Measurements from ENCODE around the gene RLN1.
"Not testable (repeated sequence)": the region's sequence is repeated elsewhere in the genome, so short reads cannot be mapped to it uniquely, and the experiment has no call there.

Gene RLN1

GRCh38 chr9:5338992-5339981 is at the start of gene RLN1:
Gene RLN1, minus strand, starts transcription at chr9:5339876. Its CDS starts 130 bp downstream, at chr9:5339746.
- DNase-seq (ENCODE audit: low spot score) = not testable (repeated sequence)

DNA sequence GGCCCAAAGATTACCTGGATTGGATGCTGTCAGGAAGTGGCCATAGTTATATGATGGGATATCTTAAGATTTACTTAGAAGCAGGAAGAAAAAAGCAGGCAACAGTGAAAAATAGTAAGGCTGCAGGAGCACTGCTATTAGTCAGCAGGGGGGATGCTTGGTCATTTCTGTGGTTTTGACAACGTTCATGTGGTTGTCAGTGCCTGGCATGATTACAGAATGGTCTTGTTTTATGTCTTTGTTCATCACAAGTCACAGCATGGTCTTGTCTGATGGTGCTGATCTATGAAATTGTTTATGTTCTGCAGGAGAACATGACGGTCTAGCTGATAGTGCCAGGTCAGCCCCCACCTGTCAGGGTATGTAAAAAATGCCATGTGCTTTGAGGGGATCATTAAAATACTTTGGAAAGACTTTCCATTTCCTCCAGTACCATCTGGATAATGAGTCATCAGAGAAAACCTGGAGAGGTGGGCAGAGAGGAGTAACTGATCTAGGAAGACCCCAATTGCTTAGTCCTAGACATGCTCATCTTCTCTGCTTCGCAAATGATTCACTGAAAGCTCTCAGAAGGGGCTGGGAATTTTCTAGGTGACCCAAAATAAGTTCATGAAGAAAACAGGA is 49.5 kb upstream of the RLN1 start:
- no peak for DNase-seq (ENCODE audit: low spot score)

GRCh38 chr9:5388026-5388819 is 48.5 kb upstream of the RLN1 start:
- DNase-seq (ENCODE audit: low spot score) = no peak

DNA sequence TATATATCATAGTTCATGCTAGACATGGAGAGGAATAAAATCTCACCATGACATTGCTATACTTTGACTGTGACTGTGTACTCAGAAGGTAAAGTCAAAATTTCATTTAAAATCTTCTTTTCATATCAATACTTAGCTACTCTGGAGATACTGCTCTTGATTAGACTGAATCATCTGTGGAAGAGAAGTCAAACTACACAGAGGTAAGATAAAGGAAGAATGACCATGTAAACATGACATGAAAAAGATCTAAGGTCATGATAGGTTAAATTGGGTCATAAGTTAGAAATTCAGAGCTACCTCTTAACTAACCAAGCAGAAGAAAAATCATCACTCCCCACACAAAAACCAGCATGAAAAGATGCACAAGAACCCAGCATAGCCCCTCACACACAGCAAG is 44.8 kb upstream of the RLN1 start:
- DNase-seq (ENCODE audit: low spot score) = no peak

DNA sequence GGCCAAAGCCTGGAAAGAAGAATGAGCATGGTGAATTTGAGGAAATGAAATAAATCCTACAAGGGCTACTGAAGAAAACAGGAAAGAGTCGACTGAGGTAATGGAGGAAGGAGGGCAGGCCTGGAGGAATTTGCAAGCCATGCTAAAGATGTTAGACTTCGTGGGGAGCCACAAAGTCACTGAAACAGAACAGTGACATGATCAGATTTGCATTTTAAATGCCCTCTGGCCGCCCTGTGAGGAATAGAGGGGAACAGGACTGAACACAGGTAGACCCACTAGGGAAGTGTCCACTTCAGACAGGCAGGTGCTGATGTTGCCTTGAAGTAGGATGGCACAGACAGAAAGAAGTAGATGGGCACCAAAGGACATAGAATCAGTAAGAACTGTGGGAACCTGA is 42.8 kb upstream of the RLN1 start:
- DNase-seq (ENCODE audit: low spot score) = no peak

DNA sequence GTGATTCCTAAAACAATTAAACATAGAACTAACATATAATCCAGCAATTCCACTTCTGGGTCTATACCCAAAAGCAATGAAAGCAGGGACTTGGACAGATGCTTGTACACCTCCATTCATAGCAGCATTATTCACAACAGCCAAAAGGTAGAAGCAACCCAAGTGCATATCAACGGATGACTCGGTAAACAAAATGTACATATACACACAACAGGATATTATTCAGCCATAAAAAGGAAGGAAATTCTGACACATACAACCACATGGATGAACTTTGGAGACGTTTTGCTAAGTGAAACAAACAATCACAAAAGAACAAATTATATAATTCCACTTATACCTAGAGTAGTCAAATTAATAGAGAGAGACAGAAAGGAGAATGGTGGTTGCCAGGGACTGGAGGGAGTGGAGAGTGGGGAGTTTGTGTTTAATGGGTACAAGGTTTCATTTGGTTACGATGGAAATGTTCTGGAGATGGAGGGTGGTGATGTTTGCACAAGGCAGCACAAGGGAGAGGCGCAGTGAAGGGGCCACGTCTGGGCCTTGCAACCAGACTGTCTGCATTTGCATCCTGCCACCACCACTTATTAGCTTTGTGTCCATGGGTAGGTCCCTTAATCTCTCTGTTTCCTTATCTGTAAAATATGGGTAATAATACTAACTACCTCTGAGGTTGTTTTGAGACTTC is 36.3 kb upstream of the RLN1 start:
- DNase-seq (ENCODE audit: low spot score) = no peak

- DNase-seq (ENCODE audit: low spot score) = no peak
Measured at GRCh38 chr9:5375091-5375490, 35.4 kb upstream of the RLN1 start.

GRCh38 chr9:5364294-5365024 is 24.8 kb upstream of the RLN1 start:
- DNase-seq (ENCODE audit: low spot score) = no peak

DNA sequence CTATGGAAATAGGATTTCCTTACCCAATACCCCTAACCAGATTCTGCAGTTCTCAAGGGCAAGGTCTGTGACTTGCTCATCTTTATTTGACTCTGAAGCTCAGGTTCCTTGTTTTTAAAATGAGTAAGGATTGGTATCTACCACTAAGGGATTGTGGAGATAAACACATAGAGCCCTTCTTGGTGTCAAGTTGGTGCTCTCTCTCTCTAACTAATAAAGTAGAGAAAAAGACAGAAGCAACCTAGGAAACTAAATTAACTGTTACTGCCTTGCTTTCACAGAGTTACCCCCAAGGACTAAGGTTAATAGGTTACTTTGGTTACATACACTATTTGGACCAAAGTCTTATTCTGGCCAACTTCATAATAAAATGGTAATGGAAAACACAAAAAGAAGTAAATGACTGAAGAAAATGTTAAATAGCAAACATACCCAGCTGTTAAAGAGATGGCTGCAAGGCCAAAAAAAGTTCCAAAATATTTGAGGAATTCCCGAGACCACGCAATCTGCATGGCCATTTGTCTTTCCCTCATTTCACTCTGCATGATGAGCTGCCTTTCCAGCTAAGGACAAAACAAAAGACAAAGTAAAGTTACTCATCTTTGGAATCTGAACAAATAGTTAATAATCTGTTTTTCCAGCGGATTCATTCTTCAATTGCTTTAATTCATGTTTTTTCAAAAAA is 21.8 kb upstream of the RLN1 start:
- no peak for DNase-seq (ENCODE audit: low spot score)

DNA sequence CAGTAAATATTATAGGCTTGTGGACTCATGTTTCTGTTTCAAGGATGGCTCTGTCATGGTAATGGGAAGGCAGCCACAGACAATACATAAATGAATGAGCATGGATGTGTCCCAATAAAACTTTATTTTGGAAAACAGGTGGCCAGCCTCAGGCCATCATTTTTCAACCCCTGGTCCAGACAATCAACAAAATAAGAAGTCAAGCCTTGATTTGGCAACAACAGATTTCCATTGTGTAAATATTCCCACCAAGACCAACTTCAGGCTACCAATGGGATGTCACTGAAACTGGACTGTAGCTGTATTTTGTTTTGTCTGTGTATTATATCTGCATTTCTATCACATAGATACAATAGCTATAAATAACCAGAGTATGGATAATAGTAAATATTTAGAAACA is 20.7 kb upstream of the RLN1 start:
- DNase-seq (ENCODE audit: low spot score) = no peak

GRCh38 chr9:5357431-5358105 is 17.9 kb upstream of the RLN1 start:
- no peak for DNase-seq (ENCODE audit: low spot score)

DNA sequence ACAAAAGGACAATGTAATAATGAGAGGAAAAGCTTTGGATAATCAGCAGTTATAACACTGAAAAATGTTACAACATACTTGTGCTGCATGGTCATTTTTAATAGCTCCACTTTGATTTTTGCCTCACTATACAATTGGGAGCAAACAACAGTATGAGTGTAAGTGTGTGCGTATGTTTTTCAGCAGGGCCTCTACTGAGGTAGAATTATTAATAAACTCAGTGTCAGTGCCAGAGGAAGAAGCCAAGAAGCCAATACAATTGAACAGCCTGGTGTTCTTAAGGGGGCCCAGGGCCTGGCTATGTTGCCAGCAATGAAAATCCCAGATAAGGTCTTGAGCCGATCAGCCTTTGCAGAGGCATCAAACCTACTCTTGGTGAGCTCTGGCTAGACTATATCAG is 16.1 kb upstream of the RLN1 start:
- DNase-seq (ENCODE audit: low spot score) = no peak

DNA sequence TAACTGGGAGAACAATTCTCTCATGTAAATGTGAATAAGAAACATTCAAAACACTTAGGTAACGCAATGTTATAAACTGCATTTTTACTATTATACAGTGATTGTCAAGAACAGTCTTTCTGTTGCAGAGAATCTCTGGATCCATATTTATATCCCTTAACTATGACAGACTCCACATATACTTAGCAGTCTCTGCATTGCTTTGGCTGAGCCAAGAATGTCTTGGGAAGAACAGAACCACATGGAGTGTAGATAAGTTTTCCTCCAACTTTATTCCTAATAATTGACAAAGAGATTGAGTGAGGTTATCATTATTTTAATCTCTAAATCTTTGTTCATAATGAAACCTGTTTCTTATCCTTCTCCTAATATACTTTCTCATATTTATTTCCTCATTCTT is 15.6 kb upstream of the RLN1 start:
- no peak for DNase-seq (ENCODE audit: low spot score)

GRCh38 chr9:5354184-5354583 is 14.5 kb upstream of the RLN1 start:
- DNase-seq (ENCODE audit: low spot score) = no peak

DNA sequence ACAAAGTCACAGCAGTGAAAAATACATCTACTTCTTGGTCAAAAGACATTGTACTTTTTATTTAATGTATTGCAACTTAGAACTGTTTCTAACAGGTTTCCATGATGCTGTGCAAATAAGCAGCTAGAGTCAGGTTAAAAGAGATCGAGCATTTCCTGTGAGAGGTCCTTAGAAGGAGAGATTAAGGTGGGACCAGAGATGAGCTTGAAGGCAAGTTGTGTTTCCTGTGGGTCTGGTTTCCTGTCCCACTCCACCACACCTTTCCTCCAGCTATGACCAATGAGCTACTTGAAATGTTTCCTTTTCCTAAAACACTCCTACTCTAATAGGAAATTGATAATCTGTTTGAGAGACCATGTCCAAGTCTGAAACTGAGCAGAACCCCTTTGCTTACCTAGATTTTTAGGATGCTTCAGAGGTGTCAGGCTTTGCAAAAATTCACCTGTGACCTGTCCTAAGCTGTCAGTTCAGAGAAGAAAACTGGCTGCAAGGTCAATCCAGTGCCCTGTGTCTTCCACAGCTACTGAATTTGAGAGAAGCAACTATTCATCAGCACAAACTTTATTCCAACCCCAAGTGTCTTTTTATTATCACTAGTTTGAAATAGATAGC is 13.1 kb upstream of the RLN1 start:
- DNase-seq (ENCODE audit: low spot score) = no peak

DNA sequence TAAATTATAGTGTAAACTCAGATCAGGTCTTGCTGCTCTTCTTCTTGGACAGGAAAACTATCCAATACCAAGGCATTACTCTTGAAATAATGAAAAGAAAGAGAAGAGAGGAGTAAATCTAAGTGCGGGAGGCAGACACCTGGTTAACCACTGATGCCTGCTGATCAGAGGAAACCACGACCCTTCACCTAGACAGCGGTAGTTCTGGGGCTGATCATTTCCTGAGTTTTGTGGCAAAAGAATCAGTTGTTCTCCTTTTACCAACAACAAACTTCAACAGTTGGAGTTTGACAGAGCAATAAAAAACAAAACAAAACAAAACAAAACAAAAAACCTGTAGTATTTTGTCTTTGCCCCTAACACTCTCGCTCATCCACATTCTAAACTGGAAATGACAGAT is 3.0 kb downstream of the RLN1 start:
- DNase-seq (ENCODE audit: low spot score) = no peak

DNA sequence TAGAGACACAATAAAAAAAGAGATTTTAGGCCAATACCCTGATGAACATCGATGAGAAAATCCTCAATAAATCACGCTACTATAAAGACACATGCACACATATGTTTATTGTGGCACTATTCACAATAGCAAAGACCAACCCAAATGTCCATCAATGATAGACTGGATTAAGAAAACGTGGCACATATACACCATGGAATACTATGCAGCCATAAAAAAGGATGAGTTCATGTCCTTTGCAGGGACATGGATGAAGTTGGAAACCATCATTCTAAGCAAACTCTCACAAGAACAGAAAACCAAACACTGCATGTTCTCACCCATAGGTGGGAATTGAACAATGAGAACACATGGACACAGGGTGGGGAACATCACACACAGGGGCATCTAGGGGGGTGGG is 8.4 kb downstream of the RLN1 start:
- not testable (repeated sequence) for DNase-seq (ENCODE audit: low spot score)

- DNase-seq (ENCODE audit: low spot score) = no peak
Measured at GRCh38 chr9:5326893-5327548, 12.7 kb downstream of the RLN1 start.

DNA sequence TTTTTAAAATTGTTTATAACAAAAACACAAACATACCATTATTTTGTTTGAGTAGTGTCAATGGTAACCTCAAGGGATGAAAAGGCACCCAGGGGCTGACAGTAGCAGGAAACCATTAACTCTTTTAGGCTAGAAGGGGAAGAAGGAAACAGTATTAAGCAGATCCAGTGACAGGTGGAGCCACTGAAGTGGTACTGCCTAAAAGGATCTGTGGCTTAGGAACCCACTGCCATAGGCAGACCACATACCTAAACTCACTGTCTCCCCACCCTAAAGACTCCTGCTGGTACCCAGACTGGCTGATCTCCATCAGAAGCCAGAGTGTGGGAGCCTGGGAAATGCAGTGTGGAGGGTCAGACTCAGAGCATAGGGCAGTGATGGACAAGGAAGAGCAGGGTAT is 13.5 kb downstream of the RLN1 start:
- DNase-seq (ENCODE audit: low spot score) = no peak
